DMS79 treated with DMSO at 0.1 percent for 48 hours (cell line): ENCODE results near the gene CACNG7.
A peak's percentile ranks its signal among the peaks of the same experiment; 100 is the strongest.
"Not testable (repeated sequence)": the region's sequence is repeated elsewhere in the genome, so short reads cannot be mapped to it uniquely, and the experiment has no call there.

Experiments
- DNase-seq: peaks from one replicate; lab custom pipeline; 2025; lab: John Stamatoyannopoulos, UW

The CACNG7 gene

DNA sequence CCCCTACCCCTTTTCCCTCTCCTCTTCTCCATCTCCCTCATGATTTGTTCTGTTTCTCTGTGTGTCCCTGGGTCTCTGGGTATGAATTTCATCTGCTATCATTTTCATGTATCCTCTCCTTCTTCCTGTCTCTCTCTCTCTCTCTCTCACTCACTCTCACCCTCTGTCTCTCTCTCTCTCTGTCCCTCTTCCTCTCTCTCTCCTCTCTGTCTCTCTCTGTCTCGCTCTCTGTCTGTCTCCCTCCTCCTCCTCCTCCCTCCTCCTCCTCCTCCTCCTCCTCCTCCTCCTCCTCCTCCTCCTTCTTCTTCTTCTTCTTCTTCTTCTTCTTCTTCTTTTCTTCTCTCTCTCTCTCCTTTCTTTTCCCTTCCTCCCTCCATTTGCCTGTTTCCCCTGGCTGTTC is 3.3 kb upstream of the CACNG7 start:
- DNase-seq, result no peak

DNA sequence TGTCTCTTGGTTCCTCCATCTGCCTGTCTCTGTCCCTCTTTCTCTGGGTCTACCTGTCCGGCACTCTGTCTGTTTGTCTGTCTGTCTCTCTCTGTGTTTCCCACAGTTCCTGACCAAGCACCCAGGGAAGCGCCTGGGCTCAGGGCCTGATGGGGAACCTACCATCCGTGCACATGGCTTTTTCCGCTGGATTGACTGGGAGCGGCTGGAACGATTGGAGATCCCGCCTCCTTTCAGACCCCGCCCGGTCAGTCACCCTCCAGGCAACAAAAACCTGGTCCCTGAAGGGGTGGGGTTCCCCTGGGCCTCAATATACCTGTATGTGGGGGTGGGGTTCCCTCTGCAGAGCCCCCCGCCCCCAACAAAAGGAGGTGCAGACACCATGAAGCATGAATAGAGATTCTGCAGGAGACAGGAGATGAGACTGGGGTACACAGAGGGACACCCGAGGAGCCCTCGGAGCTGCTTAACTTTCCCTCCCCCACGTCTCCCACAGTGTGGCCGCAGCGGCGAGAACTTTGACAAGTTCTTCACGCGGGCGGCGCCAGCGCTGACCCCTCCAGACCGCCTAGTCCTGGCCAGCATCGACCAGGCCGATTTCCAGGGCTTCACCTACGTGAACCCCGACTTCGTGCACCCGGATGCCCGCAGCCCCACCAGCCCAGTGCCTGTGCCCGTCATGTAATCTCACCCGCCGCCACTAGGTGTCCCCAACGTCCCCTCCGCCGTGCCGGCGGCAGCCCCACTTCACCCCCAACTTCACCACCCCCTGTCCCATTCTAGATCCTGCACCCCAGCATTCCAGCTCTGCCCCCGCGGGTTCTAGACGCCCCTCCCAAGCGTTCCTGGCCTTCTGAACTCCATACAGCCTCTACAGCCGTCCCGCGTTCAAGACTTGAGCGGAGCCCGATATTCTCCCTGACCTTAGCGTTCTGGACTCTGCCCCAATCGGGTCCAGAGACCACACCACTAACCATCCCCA is 2.6 kb upstream of the CACNG7 start:
- no peak for DNase-seq

DNA sequence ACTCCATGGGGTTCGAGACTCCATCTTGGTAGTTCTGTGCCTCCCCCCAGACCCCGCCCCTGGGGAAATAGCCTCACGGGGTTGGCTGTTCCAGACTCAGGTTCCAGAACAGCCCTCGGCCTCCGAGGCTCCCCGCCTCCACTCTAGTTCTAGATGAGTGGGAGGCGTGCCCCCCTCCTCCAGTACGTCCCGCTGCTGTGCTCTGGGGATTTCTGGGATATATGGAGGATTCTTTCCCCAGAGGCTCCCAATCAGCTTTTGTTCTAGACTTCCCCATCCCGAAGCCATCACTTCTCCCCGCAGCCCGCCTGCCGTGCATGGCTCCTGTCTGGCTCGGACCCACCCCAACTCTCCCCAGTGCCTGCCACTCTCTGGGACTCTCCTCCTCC is 1.9 kb upstream of the CACNG7 start:
- DNase-seq, result no peak

DNA sequence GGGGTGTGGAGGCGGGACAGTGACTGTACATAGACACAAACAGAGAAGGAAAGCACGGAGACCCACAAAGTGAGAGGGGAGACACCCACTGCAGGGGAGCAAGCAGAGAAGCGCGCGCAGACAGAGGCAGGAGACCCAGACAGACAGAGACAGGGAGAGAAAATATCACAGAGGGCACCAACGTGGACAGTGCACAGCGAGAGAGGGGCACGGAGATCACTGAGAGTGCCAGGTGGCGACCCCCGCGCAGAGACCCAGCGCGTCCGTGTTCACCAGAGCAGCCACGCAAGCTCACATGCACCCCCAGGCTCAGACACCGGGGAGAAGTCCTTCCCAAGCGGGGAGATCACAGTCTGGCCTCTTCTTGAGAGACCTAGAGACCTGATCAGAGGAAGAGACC is 1.4 kb upstream of the CACNG7 start:
- no peak for DNase-seq

DNA sequence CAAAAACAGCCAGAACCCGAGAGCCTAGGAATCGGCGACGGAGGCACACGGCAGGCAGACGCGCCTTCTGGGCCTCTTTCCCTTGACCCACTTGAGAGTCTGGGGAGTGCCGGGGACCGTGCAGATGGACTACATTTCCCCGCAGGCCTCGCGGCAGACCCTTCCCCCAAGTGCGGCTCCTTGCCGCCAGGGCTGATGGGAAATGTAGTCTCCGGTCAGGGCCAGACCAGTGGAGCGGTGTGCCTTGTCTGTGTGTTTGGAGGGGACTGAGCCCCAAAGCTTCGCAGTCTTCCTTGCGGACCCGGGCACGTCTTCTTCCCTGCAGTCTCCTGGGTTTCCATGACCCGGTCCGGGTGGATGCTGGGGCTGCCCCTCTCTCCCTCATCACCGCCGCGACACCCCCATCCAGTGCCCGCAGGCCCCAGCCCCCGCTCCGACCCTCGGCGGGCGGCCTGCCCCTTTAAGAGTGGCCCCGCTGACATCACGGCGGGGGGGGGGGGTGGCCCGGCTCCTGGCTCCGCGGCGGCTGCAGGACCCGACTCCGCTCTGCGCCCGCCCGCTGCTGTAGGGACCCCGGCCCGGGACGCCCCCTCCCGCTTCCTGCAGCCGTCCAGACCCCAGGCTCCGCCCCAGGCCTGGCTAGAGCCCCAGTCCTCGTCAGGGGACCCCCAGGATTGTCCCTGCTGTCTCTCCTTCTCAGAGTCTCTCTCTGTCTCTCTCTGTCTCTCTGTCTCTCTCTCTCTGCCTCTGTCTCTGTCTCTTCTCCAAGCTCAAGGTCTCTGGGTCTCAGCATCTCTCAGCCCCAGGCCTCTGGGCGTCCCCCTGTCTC is 758 bp upstream of the CACNG7 start:
- peak; percentile 50 for DNase-seq

DNA sequence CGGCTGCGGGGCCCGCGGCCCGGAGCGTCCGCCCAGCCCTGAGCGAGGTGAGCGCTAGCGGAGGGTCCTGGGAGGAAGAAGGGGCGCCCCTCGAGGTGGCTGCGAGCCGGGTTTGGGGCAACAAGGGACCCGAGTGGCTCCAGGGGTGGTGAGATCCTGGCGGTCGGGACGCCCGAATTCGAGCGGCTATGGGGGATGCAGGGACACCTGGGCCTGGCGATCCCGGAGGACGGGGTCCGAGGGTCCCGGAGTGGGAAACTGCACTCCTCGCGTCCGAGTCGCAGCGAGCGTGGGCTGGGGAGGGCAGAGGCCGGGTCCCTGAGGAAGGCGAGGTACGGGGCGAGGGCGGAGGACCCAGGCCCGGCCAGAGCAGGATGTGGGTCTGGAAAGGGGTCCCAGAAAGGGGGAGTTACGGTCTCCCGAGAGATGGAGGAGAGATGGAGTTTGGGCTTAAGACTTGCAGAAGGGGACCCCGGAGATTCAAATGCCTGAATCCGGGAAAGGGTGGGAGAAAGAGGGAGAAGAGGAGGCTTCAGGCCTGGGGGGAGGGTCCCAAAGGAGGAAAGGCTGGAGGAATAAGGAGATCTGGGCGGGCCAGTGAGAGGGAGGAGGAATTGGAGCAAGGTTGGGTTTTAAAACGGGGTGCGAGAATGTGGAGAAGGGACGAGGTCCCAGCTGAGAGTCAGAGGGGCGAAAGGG is 542 bp downstream of the CACNG7 start:
- DNase-seq, result no peak

DNA sequence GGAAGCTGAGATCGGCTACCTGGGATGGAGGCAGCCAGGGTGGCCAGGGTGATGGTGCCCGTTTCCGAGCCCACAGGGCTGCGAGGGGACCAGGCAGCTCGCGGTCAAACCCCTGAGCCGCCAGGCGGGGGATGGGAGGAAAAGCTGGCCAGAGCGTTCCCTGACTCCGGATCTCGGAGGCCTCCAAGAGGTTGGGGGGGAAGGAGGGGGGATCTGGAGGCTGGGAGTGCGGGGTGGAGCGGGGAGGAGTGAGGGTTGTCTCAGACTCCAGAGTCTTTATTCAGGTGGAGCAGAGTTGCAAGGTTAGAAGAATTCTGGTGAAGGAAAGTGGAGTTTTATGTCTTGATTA is 1.1 kb downstream of the CACNG7 start:
- DNase-seq, result no peak

DNA sequence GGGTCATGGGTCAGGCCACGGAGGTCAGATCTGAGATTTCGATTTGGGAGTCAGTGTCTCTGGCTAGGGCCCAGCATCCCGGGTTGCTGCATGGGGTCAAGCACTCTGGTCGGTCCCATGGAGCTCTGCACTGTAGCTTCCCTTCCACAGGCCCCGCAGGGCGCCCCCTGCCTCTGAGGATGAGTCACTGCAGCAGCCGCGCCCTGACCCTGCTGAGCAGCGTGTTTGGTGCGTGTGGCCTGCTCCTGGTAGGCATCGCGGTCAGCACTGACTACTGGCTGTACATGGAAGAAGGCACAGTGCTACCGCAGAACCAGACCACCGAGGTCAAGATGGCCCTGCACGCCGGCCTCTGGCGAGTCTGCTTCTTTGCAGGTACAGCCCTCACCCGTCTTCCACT is 3.6 kb downstream of the CACNG7 start:
- DNase-seq, result no peak

DNA sequence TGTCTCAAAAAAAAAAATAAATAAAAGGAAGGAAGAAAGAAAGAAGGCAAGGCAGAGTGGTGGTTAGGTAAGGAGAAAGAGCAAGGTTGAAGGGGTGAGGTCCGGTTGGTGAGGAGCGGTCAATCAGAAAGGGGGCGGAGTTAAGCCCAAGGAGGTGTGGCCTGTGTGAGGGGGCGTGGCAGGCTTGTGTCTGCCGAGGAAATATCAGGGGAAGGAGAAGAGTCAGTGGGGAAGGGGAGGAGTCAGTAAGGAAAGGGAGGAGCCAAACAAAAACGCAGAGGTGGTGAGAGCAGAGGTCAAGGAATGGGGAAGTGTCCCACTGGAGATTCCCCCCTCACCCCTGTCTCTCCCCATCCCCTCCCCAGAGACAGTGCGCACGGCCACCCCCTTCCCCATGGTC is 5.9 kb downstream of the CACNG7 start:
- no peak for DNase-seq

DNA sequence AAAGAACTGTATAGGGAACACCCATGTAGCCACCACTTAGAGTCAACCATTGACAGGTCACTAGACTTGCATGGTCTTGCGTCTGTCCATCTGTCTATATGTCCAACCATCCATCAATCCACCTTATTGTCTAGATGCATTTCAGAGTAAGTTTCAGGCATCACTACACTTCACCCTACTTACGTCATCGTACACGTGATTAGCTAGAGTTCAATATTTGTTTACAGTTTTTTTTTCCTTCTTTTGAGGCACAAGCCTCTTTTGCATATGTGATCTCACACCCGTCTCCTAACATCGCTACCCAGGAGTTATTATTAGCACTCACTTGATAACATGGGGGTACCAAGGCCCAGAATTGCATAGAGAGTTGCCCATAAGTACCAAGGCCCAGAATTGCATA is 6.9 kb downstream of the CACNG7 start:
- DNase-seq, result no peak

DNA sequence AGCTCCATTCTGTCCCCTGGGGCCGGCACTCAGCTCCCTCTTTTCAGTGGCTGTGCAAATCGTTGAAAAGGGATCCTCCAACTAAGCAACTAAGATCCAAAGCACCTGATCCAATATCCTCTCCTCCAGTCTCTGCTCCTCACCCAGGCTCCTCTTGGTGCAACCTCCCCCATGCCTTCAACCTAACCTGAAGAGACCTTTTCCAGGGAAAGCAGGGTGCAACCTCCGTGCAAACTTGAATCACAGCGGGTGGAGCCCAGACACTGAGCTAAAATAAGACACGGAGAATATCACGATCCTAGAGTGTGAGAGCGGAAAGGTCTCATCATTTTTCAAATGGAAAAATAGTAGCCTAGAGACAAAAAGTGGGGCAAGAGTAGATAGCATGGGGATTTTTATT is 8.3 kb downstream of the CACNG7 start:
- DNase-seq, result no peak

DNA sequence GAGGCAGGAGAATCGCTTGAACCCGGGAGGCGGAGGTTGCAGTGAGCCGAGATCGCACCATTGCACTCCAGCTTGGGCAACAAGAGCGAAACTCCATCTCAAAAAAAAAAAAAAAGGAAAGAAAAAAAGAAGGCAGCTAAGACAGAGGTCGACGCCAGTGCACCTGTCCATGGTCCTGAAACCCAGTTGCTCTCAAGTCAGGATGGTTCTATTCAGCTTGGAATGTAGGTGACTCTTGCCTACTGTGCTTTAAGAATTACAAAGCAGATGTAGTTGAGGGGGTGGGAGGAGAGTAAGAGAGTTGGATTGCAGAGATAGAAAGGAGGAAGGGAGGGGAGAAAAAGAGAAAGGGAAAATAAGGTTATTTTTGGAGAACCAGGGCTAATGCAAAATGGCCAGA is 18.7 kb downstream of the CACNG7 start:
- no peak for DNase-seq

DNA sequence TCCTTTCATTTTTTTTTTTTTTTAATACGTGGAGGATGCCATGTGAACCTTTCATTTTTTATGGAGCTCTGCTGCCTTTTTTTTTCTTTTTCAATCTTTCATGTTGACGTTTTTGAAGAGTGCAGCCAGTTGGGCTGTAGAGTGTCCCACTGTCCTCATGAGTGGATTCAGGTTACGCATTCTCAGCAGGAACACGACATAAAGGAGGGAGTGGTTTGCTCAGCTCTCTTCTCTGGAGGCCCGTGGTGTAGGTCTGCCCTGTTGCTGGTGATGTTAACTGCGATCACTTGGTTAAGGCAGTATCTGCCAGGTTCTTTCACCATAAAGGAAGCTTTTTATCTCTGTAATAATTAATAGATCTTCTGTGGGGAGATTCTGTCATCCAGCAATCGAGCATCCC is 27.0 kb downstream of the CACNG7 start:
- no peak for DNase-seq

DNA sequence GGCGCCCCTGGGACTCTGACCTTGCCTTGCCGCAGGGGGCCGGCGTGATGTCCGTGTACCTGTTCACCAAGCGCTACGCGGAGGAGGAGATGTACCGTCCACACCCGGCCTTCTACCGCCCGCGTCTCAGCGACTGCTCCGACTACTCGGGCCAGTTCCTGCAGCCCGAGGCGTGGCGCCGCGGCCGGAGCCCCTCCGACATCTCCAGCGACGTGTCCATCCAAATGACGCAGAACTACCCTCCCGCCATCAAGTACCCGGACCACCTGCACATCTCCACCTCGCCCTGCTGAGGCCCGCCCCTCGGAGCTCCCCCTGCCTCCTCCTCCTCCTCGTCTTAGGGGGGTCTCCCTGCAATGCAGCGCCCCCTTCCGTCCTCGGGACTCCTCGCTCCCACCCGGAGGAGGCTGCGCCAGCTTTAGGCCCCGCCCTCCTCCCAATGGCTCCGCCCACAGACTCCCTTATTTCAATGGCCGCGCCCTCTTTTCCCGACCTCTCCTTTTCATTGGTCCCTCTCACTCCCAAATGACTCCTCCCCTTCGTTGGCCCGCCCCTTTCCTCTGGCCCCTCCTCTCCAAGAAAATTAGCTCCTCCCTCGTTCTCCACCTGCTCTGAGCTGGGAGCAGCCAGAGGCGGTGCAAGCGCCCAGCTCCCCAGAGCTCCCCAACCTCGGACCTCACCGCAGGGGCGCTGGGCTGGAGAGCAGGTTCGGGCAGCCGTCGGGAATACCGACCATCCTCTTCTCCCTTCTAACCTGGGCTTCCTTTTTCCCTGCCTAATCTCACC is 33.1 kb downstream of the CACNG7 start:
- no peak for DNase-seq

DNA sequence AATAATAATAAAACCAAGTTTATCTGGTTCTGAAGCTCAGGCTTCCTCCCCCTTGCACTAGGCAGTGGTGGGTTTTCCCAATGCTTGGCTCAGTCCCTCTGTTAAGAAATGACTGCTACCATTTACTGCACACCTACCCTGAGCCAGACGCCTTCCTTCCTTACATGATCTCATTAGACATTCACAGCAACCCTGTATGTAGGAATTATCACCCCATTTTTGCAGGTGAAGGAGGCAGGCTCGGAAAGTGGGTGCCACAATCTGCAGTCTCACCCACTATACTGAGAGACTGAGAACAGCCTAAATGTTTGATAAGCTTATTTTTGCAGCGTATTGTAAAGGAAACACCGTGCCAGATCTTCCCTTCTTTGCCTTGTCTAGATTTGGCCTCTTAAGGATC is 35.3 kb downstream of the CACNG7 start:
- DNase-seq, result no peak

DNA sequence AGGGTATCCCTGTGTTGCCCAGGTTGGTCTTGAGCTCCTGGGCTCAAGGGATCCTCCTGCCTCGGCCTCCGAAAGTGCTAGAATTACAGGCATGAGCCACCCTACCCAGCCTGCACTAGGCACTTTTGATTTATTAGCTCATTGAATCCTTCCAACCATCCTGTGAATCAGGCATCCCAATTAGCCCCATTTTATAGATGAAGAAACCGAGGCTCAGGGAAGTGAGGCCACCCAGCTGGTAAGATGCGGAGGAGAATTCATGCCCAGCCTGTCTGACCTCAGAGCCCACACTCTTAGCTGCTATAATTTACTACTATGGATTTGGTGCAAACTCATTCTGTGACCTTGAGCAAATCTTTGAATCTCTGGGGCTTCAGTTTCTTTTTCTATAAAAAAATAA is 35.9 kb downstream of the CACNG7 start:
- DNase-seq, result no peak

DNA sequence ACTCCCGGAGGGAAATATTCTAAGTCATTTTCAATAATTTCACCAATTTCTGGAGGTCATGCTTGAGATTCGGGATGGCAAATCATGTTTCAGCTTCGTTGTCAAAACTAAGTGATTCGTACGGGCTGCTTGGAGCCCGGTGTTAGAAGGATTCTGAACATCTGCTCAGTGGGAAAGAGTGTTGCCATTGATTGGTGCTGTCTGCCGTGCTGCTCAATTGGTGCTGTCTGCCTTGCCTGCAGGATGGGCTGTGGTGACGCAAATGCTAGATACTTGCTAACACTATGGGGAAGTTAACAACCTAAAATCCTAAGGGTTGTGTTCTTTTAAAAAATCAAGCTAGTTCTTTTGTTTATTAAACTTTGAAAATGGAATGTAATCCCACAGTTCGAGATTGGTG is 36.4 kb downstream of the CACNG7 start:
- DNase-seq, result no peak

DNA sequence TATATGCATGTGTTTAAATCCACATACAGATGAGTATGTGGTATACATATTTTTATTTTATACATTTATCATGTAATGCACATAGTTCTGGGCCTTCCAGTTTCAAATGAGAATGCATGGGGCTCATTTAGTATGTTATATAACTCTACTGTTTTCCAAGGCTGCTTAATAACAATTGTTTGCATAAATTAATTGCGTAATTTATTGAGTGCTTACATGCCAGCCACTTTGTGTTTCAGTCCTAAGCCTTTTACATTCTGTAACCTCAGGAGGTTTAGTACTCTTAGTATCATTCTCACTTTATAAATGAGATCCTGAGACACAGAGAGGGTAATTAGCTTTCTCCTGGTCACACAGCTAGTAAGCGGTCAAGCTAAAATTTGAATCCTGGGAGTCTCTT is 36.9 kb downstream of the CACNG7 start:
- no peak for DNase-seq

DNA sequence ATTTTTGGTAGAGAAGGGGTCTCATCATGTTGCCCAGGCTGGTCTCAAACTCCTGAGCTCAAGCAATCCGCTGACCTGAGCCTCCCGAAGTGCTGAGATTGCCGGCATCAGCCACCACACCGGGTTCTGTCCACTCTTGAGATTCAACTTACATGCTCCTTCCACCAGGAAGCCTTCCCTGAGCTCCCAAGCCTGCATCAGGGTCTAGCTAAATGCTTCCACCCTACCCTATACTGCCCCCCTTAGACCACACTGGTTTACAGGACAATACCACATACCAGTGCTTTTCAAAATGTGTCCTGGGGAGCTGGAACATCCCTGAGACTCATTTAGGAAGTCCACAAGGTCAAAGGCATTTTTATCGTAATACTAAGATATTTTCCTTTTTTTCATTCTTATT is 38.5 kb downstream of the CACNG7 start:
- DNase-seq, result no peak

DNA sequence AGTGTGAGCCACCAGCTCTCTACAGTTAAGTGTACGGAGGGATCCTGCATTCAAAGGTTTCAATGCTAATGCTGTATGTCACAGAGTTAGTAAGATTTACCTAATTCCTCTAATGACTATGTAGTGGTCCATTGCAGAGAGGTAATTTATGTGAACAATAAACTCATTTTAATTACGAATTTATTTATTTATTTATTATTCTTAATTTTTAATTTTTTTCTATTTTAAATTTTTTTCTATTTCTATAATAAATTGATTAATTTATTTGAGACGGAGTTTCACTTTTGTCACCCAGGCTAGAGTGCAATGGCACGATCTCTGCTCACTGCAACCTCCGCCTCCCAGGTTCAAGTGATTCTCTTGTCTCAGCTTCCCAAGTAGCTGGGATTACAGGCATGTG is 39.5 kb downstream of the CACNG7 start:
- DNase-seq, result not testable (repeated sequence)

DNA sequence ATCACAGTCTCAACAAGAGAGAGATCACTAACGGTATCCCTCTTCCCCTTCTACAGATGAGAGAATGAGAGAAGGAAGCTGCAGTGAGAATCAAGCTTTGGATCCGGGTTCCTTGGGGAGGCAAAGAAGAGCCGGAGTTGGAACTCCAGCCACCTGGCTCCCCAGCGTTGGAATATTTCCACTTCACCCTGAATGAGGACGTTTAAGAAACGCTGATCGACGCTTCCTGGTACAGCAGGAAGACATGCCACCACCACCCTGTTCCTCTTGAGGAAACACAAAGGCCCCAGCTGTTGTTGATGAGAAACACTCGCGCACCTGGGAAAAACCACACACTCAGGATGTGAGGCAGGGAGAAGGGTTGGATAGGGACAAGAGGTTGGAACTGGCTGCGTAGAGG is 42.4 kb downstream of the CACNG7 start:
- DNase-seq, result peak; percentile 22

DNA sequence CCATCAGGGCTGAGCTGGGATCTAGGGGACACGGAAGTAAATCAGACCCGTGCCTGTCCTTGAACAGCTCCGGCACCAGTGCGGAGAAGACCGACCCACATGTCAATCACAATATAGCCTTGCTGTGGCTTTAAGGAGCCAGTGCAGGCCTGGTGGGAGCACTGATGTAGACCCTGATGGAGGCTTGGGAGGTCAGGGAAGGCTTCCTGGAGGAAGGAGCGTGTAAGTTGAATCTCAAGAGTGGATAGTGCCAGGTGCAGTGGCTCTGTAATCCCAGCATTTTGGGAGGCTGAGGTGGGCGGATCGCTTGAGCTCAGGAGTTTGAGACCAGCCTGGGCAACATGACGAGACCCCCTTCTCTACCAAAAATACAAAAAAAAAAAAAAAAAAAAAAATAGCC is 42.9 kb downstream of the CACNG7 start:
- DNase-seq, result no peak
